Nephron (organoid): ENCODE results near the gene ARHGEF12.

Experiments used
- H3K27ac Mint-ChIP-seq, 3 experiments: 2 replicates each; pipeline ENCODE4 v1.8.0; 2020; ENCODE audit warnings: mixed read lengths in 3 of 3, mild to moderate bottlenecking in 2 of 3, moderate library complexity in 1 of 3
- H3K27me3 Mint-ChIP-seq: 2 replicates; pipeline ENCODE4 v1.8.0; 2021; ENCODE audit warnings: low read depth, mild to moderate bottlenecking, moderate library complexity, mixed read lengths
- H3K36me3 Mint-ChIP-seq: 2 replicates; pipeline ENCODE4 v1.8.0; 2020; ENCODE audit warnings: low read depth, mixed read lengths
- H3K4me1 Mint-ChIP-seq: 2 replicates; pipeline ENCODE4 v1.8.0; 2020; ENCODE audit warnings: mixed read lengths
- H3K4me3 Mint-ChIP-seq, 3 experiments: 2 replicates each; pipeline ENCODE4 v1.8.0; 2020; ENCODE audit warnings: mild to moderate bottlenecking in 3 of 3, mixed read lengths in 3 of 3, moderate library complexity in 2 of 3
- H3K9me3 Mint-ChIP-seq: 2 replicates; pipeline ENCODE4 v1.8.0; 2020; ENCODE audit warnings: mixed read lengths
- TF ChIP-seq, protein P1 (sequence below), 3 experiments: fragments of 200-600 bp; sonication (generic); IDR thresholded peaks; one replicate each; pipeline ENCODE4 v1.5.0; 2021; ENCODE audit warnings: antibody characterized with exemption in 3 of 3; ENCODE audit not compliant: unreplicated experiment in 3 of 3

ARHGEF12 gene

DNA sequence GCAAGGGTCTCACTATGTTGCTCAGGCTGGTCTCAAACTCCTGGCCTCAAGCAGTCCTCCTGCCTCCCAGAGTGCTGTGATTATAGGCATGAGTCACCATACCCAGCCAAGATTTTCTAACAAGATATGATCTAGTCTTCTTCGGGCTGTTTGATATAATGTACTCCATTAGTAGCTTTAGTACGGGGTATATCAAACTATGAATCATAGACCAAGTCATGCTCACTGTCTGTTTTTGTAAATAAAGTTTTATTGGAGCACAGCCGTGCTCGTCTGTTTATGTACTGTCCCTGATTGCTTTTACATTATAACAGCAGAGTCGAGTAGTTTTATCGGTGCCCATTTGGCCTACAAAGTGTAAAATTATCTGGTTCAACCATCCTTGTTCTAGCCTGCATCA is 131.4 kb downstream of the ARHGEF12 start:
- no peak overlapping the region for H3K4me3 Mint-ChIP-seq
- no peak overlapping the region for H3K27ac Mint-ChIP-seq
- TF ChIP-seq, protein P1, sequence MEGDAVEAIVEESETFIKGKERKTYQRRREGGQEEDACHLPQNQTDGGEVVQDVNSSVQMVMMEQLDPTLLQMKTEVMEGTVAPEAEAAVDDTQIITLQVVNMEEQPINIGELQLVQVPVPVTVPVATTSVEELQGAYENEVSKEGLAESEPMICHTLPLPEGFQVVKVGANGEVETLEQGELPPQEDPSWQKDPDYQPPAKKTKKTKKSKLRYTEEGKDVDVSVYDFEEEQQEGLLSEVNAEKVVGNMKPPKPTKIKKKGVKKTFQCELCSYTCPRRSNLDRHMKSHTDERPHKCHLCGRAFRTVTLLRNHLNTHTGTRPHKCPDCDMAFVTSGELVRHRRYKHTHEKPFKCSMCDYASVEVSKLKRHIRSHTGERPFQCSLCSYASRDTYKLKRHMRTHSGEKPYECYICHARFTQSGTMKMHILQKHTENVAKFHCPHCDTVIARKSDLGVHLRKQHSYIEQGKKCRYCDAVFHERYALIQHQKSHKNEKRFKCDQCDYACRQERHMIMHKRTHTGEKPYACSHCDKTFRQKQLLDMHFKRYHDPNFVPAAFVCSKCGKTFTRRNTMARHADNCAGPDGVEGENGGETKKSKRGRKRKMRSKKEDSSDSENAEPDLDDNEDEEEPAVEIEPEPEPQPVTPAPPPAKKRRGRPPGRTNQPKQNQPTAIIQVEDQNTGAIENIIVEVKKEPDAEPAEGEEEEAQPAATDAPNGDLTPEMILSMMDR (IDR thresholded peaks at IDR 0.05; ENCODE audit: unreplicated experiment in 3 of 3): no peak
- no peaks in the 10 kb centered on the region for H3K9me3 Mint-ChIP-seq
- H3K27me3 Mint-ChIP-seq: no peaks in the 10 kb centered on the region
- H3K36me3 Mint-ChIP-seq: peaks cover 78% of the 10 kb centered on the region
- H3K4me1 Mint-ChIP-seq: no peaks in the 10 kb centered on the region

DNA sequence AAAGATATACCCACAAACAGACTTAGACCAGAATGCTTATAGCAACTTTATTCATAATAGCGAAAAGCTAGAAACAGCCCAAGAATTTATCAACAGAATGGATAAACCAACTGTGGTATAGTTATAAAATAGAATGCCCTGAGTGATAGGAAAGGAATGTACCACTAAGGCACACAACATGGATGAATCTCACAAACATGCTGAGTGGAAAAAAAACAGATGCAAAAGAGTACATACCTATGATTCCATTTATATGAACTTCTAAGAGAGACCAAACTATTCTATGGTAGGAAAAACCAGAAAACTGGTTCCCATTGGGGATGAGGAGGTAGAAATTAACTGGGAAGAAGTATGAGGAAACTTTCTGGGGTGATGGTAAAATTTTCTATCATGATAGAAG is 134.9 kb downstream of the ARHGEF12 start:
- H3K4me1 Mint-ChIP-seq: no peaks in the 10 kb centered on the region
- no peaks in the 10 kb centered on the region for H3K27me3 Mint-ChIP-seq
- H3K4me3 Mint-ChIP-seq: no peak overlapping the region
- TF ChIP-seq, protein P1 (IDR thresholded peaks at IDR 0.05; ENCODE audit: unreplicated experiment in 3 of 3): no peak
- H3K27ac Mint-ChIP-seq: no peak overlapping the region
- peaks cover 74% of the 10 kb centered on the region for H3K36me3 Mint-ChIP-seq
- no peaks in the 10 kb centered on the region for H3K9me3 Mint-ChIP-seq

DNA sequence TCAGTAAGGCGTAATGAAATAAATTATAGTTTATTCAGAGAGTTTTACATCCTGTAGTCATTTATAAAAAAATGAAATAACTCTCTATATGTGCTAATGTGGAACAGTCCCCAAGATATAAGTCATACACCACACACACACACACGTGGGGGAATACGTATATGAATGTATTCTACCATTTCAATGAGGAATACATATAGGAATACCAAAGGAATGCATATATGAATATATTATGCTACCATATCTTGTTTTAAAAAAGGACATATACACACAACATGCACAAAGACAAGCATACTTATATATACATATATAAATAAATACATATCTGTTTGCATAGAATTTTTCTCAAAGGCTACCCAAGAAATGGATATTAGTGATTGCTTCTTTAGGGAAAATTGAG is 135.8 kb downstream of the ARHGEF12 start:
- TF ChIP-seq, protein P1 (IDR thresholded peaks at IDR 0.05; ENCODE audit: unreplicated experiment in 3 of 3): no peak
- Mint-ChIP-seq H3K4me3 (no peak overlapping the region), H3K27ac (no peak overlapping the region), H3K4me1 (no peaks in the 10 kb centered on the region), H3K27me3 (no peaks in the 10 kb centered on the region), H3K9me3 (no peaks in the 10 kb centered on the region), H3K36me3 (peaks cover 72% of the 10 kb centered on the region)

DNA sequence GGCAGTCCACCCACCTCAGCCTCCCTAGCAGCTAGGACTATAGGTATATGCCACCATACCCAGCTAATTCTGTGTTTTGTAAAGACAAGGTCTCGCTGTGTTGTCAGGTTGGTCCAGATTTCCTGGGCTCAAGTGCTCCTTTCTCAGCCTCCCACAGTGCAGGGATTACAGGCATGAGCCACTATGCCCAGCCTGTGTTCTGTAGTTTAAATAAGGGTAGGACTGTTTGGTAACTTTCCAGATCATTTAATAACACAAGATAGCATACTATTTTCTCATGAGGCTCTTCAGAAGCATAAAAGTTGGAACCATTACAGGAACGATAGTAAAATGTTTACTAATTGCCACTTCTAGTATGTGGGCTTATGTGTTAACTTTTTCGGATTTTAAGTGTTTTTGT is 137.3 kb downstream of the ARHGEF12 start:
- no peaks in the 10 kb centered on the region for H3K27me3 Mint-ChIP-seq
- H3K9me3 Mint-ChIP-seq: no peaks in the 10 kb centered on the region
- H3K4me1 Mint-ChIP-seq: no peaks in the 10 kb centered on the region
- no peak overlapping the region for H3K27ac Mint-ChIP-seq
- peaks cover 69% of the 10 kb centered on the region for H3K36me3 Mint-ChIP-seq
- TF ChIP-seq, protein P1 (IDR thresholded peaks at IDR 0.05; ENCODE audit: unreplicated experiment in 3 of 3): no peak
- H3K4me3 Mint-ChIP-seq: no peak overlapping the region

DNA sequence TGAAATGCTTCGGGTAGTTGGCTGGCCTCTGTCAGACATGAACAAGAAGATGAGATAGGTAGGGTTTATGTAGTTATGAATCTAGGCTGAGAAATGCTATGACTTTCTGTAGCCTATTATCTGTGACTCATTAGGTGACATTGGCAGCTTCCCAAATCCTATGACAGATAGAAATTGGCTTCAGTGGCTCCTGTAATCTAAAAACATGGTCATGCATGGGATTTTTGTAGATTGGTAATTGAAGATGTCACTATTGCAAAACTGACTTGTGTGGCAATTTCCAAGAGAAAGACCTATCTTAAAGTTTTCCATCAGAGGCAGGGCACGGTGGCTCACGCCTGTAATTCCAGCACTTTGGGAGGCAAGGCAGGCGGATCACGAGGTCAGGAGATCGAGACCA is 145.9 kb downstream of the ARHGEF12 start:
- H3K27me3 Mint-ChIP-seq: no peaks in the 10 kb centered on the region
- no peaks in the 10 kb centered on the region for H3K9me3 Mint-ChIP-seq
- peaks cover 72% of the 10 kb centered on the region for H3K36me3 Mint-ChIP-seq
- H3K4me3 Mint-ChIP-seq: no peak overlapping the region
- H3K4me1 Mint-ChIP-seq: no peaks in the 10 kb centered on the region
- TF ChIP-seq, protein P1 (IDR thresholded peaks at IDR 0.05; ENCODE audit: unreplicated experiment in 3 of 3): no peak
- H3K27ac Mint-ChIP-seq: no peak overlapping the region

DNA sequence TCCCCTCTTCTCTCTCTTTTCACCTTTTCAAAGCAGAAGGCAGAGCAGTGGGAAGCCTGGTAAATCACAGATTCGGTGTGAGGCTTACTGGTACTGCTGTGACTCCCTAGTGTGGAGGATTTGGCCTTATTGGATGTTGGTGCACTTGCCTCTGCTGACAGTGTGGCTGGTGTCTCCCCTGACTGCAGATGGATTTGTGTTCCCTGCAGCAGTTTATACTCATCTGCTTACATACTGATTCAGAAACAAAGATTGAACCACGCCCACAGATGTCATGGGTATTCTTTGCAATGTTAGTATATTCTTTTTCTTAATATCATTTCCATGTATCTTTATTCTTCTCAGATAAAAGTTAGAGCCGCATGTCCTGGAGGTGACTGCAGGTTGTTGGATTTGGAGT is 148.5 kb downstream of the ARHGEF12 start:
- TF ChIP-seq, protein P1 (IDR thresholded peaks at IDR 0.05; ENCODE audit: unreplicated experiment in 3 of 3): no peak
- Mint-ChIP-seq H3K27me3 (no peaks in the 10 kb centered on the region), H3K4me1 (no peaks in the 10 kb centered on the region), H3K4me3 (no peak overlapping the region), H3K27ac (no peak overlapping the region), H3K36me3 (peaks cover 58% of the 10 kb centered on the region), H3K9me3 (no peaks in the 10 kb centered on the region)
